K562 (cell line): ENCODE measurements around the gene GSDME. TPM values are rescaled to one million over a fixed set of nuclear protein-coding genes. Genes with fewer than 3 reads are reported as not detected.

ENCODE experiments used
- ATAC-seq: fragments of 200-7000 bp; cut with Tn5 transposase; 3 replicates; pipeline ENCODE4 v1.9.1; 2020; ENCODE audit warnings: moderate library complexity
- BruUV-seq: library from RNA; stranded (reverse); fragments of 400-500 nt; replicated peaks from 2 replicates; lab custom pipeline; 2021; lab: Mats Ljungman, UMichigan
- CTCF ChIA-PET: fragments of 300-600 bp; formaldehyde crosslinking; extraction: SDS; loops from one replicate; lab custom pipeline; 2021; ENCODE audit warnings: low intra/inter-chr PET ratio; lab: Yijun Ruan, JAX
- POLR2A ChIA-PET: fragments of 300-600, 350-650 bp; sonication (Branson Sonifier 250); formaldehyde crosslinking; extraction: SDS; loops from one replicate; lab custom pipeline; 2021; ENCODE audit warnings: antibody characterized with exemption, inconsistent platforms; lab: Yijun Ruan, JAX
- DNase-seq, 4 experiments: peaks; one replicate each; pipeline versions ENCODE4 v3.0.0 to v3.0.0-alpha.2; 2011 to 2018; ENCODE audit warnings: low spot score in 3 of 4, mixed read lengths in 3 of 4; ENCODE audit errors: extremely low read depth in 1 of 4
- FAIRE-seq: peaks from 2 replicates; lab custom pipeline; 2011; peaks lifted over from hg19 to GRCh38; lab: Jason Lieb, UNC
- H2AFZ ChIP-seq: 2 replicates; pipeline ENCODE4 v1.6.0; 2011; ENCODE audit warnings: low read depth, low read length, control low read depth, inconsistent platforms
- H3K27ac ChIP-seq: fragments of 200-600 bp; 3 replicates; pipeline ENCODE4 v1.8.0; 2011; ENCODE audit warnings: low read depth, mild to moderate bottlenecking, control low read depth, inconsistent platforms, low read length, moderate library complexity, mixed read lengths; ENCODE audit errors: extremely low read depth
- H3K27me3 ChIP-seq, 2 experiments: fragments of 300-600 bp in 1 of 2; 2 replicates in 1 of 2; 3 replicates in 1 of 2; pipeline versions ENCODE4 v1.6.0 to v1.8.0; 2011; ENCODE audit warnings: inconsistent platforms in 2 of 2, low read length in 2 of 2, mild to moderate bottlenecking in 1 of 2, mixed read lengths in 1 of 2, moderate library complexity in 1 of 2; ENCODE audit not compliant: control insufficient read depth in 2 of 2, insufficient read depth in 2 of 2
- H3K36me3 ChIP-seq: fragments of 300-600 bp; 3 replicates; pipeline ENCODE4 v1.8.0; 2011; ENCODE audit warnings: mild to moderate bottlenecking, low read length, inconsistent platforms; ENCODE audit not compliant: control insufficient read depth, insufficient read depth
- H3K4me1 ChIP-seq, 2 experiments: fragments of 200-600 bp in 1 of 2; replicated peaks in 1 of 2; 2 replicates in 1 of 2; 3 replicates in 1 of 2; pipeline versions ENCODE4 v1.5.1 to v1.8.0; 2011; ENCODE audit warnings: inconsistent platforms in 2 of 2, low read length in 2 of 2, mild to moderate bottlenecking in 1 of 2, mixed read lengths in 1 of 2, moderate library complexity in 1 of 2; ENCODE audit not compliant: control insufficient read depth in 2 of 2, insufficient read depth in 2 of 2
- H3K4me2 ChIP-seq: 2 replicates; pipeline ENCODE4 v1.6.1; 2011; ENCODE audit warnings: low read length, control low read depth, inconsistent platforms, mixed read lengths; ENCODE audit not compliant: insufficient read depth
- H3K4me3 ChIP-seq: fragments of 200-600 bp; sonication (generic), shearing (Covaris generic); 2 replicates; pipeline ENCODE4 v1.5.1; 2016; ENCODE audit warnings: control low read depth, inconsistent platforms
- H3K79me2 ChIP-seq: fragments of 200-600 bp; 3 replicates; pipeline ENCODE4 v1.8.0; 2011; ENCODE audit warnings: low read length, inconsistent platforms; ENCODE audit not compliant: control insufficient read depth, insufficient read depth
- H3K9ac ChIP-seq, 2 experiments: 2 replicates each; pipeline versions ENCODE4 v1.6.0 to v1.6.1; 2011; ENCODE audit warnings: low read depth in 2 of 2, low read length in 2 of 2, control low read depth in 1 of 2, inconsistent platforms in 1 of 2, mild to moderate bottlenecking in 1 of 2, mixed read lengths in 1 of 2; ENCODE audit not compliant: insufficient read depth in 1 of 2
- H3K9me1 ChIP-seq: one replicate; pipeline ENCODE4 v1.6.0; 2011; ENCODE audit warnings: inconsistent platforms, mild to moderate bottlenecking, low read length, moderate library complexity; ENCODE audit not compliant: control insufficient read depth, insufficient read depth
- H3K9me3 ChIP-seq: replicated peaks from 2 replicates; pipeline ENCODE4 v1.5.1; 2011; ENCODE audit warnings: low read depth, low read length, inconsistent platforms; ENCODE audit not compliant: control insufficient read depth, insufficient read depth
- H4K20me1 ChIP-seq: replicated peaks from 2 replicates; pipeline ENCODE4 v1.6.1; 2011; ENCODE audit warnings: low read length, inconsistent platforms, mixed read lengths; ENCODE audit not compliant: control insufficient read depth, insufficient read depth
- ARID1B ChIP-seq: fragments of 450-650 bp; IDR thresholded peaks from 2 replicates; pipeline ENCODE4 v1.6.1; 2016; ENCODE audit warnings: antibody characterized with exemption, mild to moderate bottlenecking, inconsistent platforms
- in situ Hi-C: fragments of 300-500 bp; cut with MboI; formaldehyde crosslinking; loops from 4 replicates; pipeline ENCODE4 v1.15.0; 2018; ENCODE audit warnings: inconsistent platforms, mixed read lengths
- intact Hi-C: fragments of 100-400 bp; cut with micrococcal nuclease; formaldehyde crosslinking; loops from 2 replicates; pipeline ENCODE4 v1.14.2; 2022
- polyA plus RNA-seq, 8 experiments: library from polyadenylated mRNA; depleted of rRNA in 4 of 8; stranded (reverse) in 5 of 8; unstranded in 3 of 8; fragments of >200 nt; fragmentation: Nextera tagmentation in 2 of 8; fragmentation: Illumina TruSeq in 1 of 8; extraction: Ambion mirVana in 2 of 8; extraction: Trizol in 1 of 8; gene quantifications; 2 replicates each; pipeline versions ENCODE4 v1.2.1 to v1.2.3, GENCODE V29; 2011 to 2014; ENCODE audit warnings: inconsistent platforms in 1 of 8, missing spikeins in 1 of 8
- total RNA-seq, 7 experiments: library from RNA; depleted of rRNA in 6 of 7; stranded (reverse); fragments of >200 nt in 6 of 7; fragmentation: Illumina TruSeq in 2 of 7; extraction: Trizol in 2 of 7; gene quantifications; 2 replicates each; pipeline versions ENCODE4 v1.2.1 to v1.2.3, GENCODE V29; 2011 to 2021; ENCODE audit warnings: low replicate concordance in 1 of 7
- TF ChIP-seq, protein P1 (sequence below), 2 experiments: IDR thresholded peaks; 2 replicates each; pipeline ENCODE4 v1.6.1; 2011; ENCODE audit warnings: borderline replicate concordance in 1 of 2, control low read depth in 1 of 2, low read depth in 1 of 2, low read length in 1 of 2, mild to moderate bottlenecking in 1 of 2, mixed read lengths in 1 of 2, moderate library complexity in 1 of 2; ENCODE audit not compliant: insufficient read depth in 1 of 2, insufficient read length in 1 of 2, poor library complexity in 1 of 2, severe bottlenecking in 1 of 2; ENCODE audit errors: extremely low read depth in 1 of 2

The GSDME gene
- total and polyA plus RNA-seq, 9 of the 15 experiments (the other 6 are each of a cell fraction or from before 2014, with no cell fraction given) = 0.37 to 1.9 (median 0.62) TPM

DNA sequence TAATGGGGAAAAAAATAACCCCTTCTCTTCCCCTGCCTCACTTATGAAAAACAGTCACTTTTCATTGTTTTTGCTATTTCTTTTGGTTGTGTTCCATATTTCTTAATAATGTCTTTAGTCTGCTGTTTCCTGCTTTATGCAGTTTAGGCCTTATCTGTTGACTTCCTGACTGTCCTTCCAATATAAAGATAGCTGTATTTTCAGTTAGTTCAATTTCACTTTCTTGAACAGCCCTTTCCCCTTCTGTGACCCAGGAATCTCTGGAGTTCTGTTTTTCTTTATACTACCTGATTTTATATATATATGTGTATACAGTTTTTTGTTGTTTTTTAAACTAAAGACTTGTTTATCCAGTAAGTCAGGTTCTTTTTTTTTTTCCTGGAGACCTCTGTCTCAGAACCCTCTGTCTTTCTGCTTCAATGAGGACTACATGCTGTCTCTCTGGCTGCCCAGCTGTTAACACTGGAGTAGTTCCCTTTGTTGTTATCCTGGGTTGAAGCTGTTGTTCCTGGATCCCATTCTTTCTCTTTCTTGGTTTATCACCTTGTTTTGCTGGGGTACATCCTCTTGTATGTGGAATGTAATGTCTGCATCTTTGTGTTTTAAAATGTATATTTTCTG is 87.2 kb downstream of the GSDME start:
- Histone ChIP-seq H3K27ac (peak overlapping the region; percentile 25; the same call in 2 of the 3 replicates), H3K36me3 (peaks cover 5% of the 10 kb centered on the region; the same call in 2 of the 3 replicates), H3K9me3 (no peaks in the 10 kb centered on the region), H3K9ac (no peak overlapping the region), H4K20me1 (no peaks in the 10 kb centered on the region)
- ATAC-seq (peak; percentile 66), FAIRE-seq (no peak)
- intact Hi-C loops (loop anchor here (5.0 kb wide), 2 partner anchors 263 to 353 kb away; no protein-coding TSS in a partner anchor), in situ Hi-C loops (loop anchor here (10.0 kb wide), 2 partner anchors 365 to 1105 kb away; no protein-coding TSS in a partner anchor)
- TF ChIP-seq, protein P1, sequence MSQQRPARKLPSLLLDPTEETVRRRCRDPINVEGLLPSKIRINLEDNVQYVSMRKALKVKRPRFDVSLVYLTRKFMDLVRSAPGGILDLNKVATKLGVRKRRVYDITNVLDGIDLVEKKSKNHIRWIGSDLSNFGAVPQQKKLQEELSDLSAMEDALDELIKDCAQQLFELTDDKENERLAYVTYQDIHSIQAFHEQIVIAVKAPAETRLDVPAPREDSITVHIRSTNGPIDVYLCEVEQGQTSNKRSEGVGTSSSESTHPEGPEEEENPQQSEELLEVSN (IDR thresholded peaks at IDR 0.05; ENCODE audit: borderline replicate concordance in 1 of 2, extremely low read depth in 1 of 2, insufficient read depth in 1 of 2, insufficient read length in 1 of 2, low read depth in 1 of 2, low read length in 1 of 2, poor library complexity in 1 of 2, severe bottlenecking in 1 of 2) = no peak
- 0 out of 2 replicates have a peak, but pooled peaks have one; percentile 35 for TF ChIP-seq ARID1B
- TF ChIP-seq, all 486 proteins: peak for 1
- H3K4me2 ChIP-seq = no peak overlapping the region
- DNase-seq = peak in 1 of 4 experiments; percentile 7
- CTCF ChIA-PET = no interaction called here
- peaks cover 0 to 16% of the 10 kb centered on the region in 2 experiments; a peak in 2 of 5 replicates for H3K4me1 ChIP-seq
- no peaks in the 10 kb centered on the region for H3K79me2 ChIP-seq
- no peaks in the 10 kb centered on the region for H3K9me1 ChIP-seq
- no TSS peak for BruUV-seq
- H3K27me3 ChIP-seq = no peaks in the 10 kb centered on the region
- no peak overlapping the region for H3K4me3 ChIP-seq
- POLR2A ChIA-PET = interaction anchor here (0.5 to 1.4 kb wide), 7 partner anchors 16 to 714 kb away, joined by 3 to 4 read pairs (median 3); partner anchors contain the start of gene PALS2
- H2AFZ ChIP-seq = no peak overlapping the region; the same call in 1 of the 2 replicates
